HG03135 (cell line): ENCODE data around the gene AURKB.
A peak's percentile ranks its signal among the peaks of the same experiment; 100 is the strongest.

Source experiments
- ATAC-seq: cut with Tn5 transposase; IDR thresholded peaks from one replicate; pipeline ENCODE4 v1.9.1; 2021; ENCODE audit warnings: mild to moderate bottlenecking, moderate library complexity; ENCODE audit not compliant: unreplicated experiment

Gene AURKB

GRCh38 chr17:8162997-8163977 is 47.1 kb downstream of the AURKB start:
- no peak for ATAC-seq

GRCh38 chr17:8162233-8162996 is 48.0 kb downstream of the AURKB start, which contains the start of gene VAMP2:
TSS of gene VAMP2 (minus strand) at chr17:8162948. CDS start at chr17:8162879, 69 bp downstream.
- ATAC-seq: peak; percentile 50

- no peak for ATAC-seq
Measured at GRCh38 chr17:8161289-8162232, 48.8 kb downstream of the AURKB start.

GRCh38 chr17:8160741-8161221 is 49.6 kb downstream of the AURKB start:
- ATAC-seq: no peak

- no peak for ATAC-seq
Measured at GRCh38 chr17:8160224-8160577, 50.2 kb downstream of the AURKB start.

GRCh38 chr17:8159459-8160223 is 50.7 kb downstream of the AURKB start:
- no peak for ATAC-seq

GRCh38 chr17:8159032-8159400 is 51.4 kb downstream of the AURKB start:
- ATAC-seq: no peak

- no peak for ATAC-seq
Measured at GRCh38 chr17:8158267-8159031, 51.9 kb downstream of the AURKB start.

- ATAC-seq: peak; percentile 70
Measured at GRCh38 chr17:8156246-8156992, 54.0 kb downstream of the AURKB start.

GRCh38 chr17:8155996-8156245 is 54.5 kb downstream of the AURKB start:
- peak; percentile 1 for ATAC-seq

GRCh38 chr17:8155231-8155995 is 55.0 kb downstream of the AURKB start:
- ATAC-seq: no peak
